IMR-90 (cell line): Measurements from ENCODE around the gene SASH1.

Source experiments
- BHLHE40 ChIP-seq: fragments of 150-350 bp; IDR thresholded peaks from 2 replicates; pipeline ENCODE4 v1.6.1; 2016; ENCODE audit warnings: mild to moderate bottlenecking, low read depth, low read length
- CEBPB ChIP-seq: IDR thresholded peaks from 2 replicates; pipeline ENCODE4 v1.6.1; 2012; ENCODE audit warnings: low read depth, low read length, improper control_type of control experiment
- MAZ ChIP-seq: IDR thresholded peaks from 2 replicates; pipeline ENCODE4 v1.6.1; 2012; ENCODE audit warnings: low read depth, mild to moderate bottlenecking, low read length, improper control_type of control experiment, moderate library complexity, borderline replicate concordance
- POLR2A ChIP-seq: IDR thresholded peaks from 2 replicates; pipeline ENCODE4 v1.6.1; 2012; ENCODE audit warnings: mild to moderate bottlenecking, low read depth, low read length
- RCOR1 ChIP-seq: IDR thresholded peaks from 2 replicates; pipeline ENCODE4 v1.6.1; 2012; ENCODE audit warnings: mild to moderate bottlenecking, low read length, improper control_type of control experiment; ENCODE audit not compliant: insufficient replicate concordance
- SMC3 ChIP-seq: fragments of 150-350 bp; IDR thresholded peaks from 2 replicates; pipeline ENCODE4 v1.6.1; 2016; ENCODE audit warnings: low read depth, mild to moderate bottlenecking, antibody characterized with exemption, low read length, moderate library complexity
- USF2 ChIP-seq: fragments of 150-350 bp; IDR thresholded peaks from 2 replicates; pipeline ENCODE4 v1.6.1; 2017; ENCODE audit warnings: mild to moderate bottlenecking, antibody characterized with exemption, low read length, low read depth
- TF ChIP-seq, protein P1 (sequence below): conservative IDR thresholded peaks from 2 replicates; pipeline ENCODE4 v1.5.1; 2012; ENCODE audit warnings: mild to moderate bottlenecking, low read depth, low read length, improper control_type of control experiment

GRCh38 chr6:148388521-148388920, 45.9 kb downstream of the SASH1 start:
- TF ChIP-seq POLR2A (no peak), BHLHE40 (no peak), USF2 (no peak), RCOR1 (no peak), MAZ (no peak), SMC3 (no peak), CEBPB (no peak)
- TF ChIP-seq, protein P1, sequence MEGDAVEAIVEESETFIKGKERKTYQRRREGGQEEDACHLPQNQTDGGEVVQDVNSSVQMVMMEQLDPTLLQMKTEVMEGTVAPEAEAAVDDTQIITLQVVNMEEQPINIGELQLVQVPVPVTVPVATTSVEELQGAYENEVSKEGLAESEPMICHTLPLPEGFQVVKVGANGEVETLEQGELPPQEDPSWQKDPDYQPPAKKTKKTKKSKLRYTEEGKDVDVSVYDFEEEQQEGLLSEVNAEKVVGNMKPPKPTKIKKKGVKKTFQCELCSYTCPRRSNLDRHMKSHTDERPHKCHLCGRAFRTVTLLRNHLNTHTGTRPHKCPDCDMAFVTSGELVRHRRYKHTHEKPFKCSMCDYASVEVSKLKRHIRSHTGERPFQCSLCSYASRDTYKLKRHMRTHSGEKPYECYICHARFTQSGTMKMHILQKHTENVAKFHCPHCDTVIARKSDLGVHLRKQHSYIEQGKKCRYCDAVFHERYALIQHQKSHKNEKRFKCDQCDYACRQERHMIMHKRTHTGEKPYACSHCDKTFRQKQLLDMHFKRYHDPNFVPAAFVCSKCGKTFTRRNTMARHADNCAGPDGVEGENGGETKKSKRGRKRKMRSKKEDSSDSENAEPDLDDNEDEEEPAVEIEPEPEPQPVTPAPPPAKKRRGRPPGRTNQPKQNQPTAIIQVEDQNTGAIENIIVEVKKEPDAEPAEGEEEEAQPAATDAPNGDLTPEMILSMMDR: no peak
